Measurements from ENCODE around the gene PCNX2.

GRCh38 chr1:232958067-232958466 lies 337.5 kb downstream of the PCNX2 start:
- TF ChIP-seq CTCF (IDR thresholded peaks at IDR 0.05; ENCODE audit: low read length) (no peak), EZH2 (optimal IDR thresholded peaks at IDR 0.05; ENCODE audit: low read depth, low read length) (no peak)
